Stimulated activated naive CD8-positive, alpha-beta T cell treated with anti-CD3 and anti-CD28 coated beads, Interleukin-15, amount 100 ng/mL, for 72 hours (primary cell): Measurements from ENCODE around the gene CARD8.

Experiments
- ATAC-seq: fragments of 150-1000 bp; cut with Tn5 transposase; 2 replicates; pipeline ENCODE4 v1.10.0; 2021; ENCODE audit warnings: mild to moderate bottlenecking, moderate library complexity
- DNase-seq, 2 donors: peaks; one replicate each; pipeline ENCODE4 v3.0.0; 2021 to 2022
- H3K27ac Mint-ChIP-seq, 2 donors: one replicate each; pipeline ENCODE4 v1.8.0; 2022; ENCODE audit warnings: mild to moderate bottlenecking in 2 of 2, mixed read lengths in 2 of 2, moderate library complexity in 2 of 2
- H3K27me3 Mint-ChIP-seq: one replicate; pipeline ENCODE4 v1.8.0; 2022; ENCODE audit warnings: mixed read lengths
- H3K4me1 Mint-ChIP-seq: one replicate; pipeline ENCODE4 v1.8.0; 2022; ENCODE audit warnings: mild to moderate bottlenecking, mixed read lengths
- H3K4me3 Mint-ChIP-seq, 2 donors: one replicate each; pipeline ENCODE4 v1.8.0; 2022; ENCODE audit warnings: mild to moderate bottlenecking in 2 of 2, mixed read lengths in 2 of 2, moderate library complexity in 1 of 2
- H3K9me3 Mint-ChIP-seq, 2 donors: one replicate each; pipeline ENCODE4 v1.8.0; 2022; ENCODE audit warnings: mixed read lengths in 2 of 2

CARD8 gene

DNA sequence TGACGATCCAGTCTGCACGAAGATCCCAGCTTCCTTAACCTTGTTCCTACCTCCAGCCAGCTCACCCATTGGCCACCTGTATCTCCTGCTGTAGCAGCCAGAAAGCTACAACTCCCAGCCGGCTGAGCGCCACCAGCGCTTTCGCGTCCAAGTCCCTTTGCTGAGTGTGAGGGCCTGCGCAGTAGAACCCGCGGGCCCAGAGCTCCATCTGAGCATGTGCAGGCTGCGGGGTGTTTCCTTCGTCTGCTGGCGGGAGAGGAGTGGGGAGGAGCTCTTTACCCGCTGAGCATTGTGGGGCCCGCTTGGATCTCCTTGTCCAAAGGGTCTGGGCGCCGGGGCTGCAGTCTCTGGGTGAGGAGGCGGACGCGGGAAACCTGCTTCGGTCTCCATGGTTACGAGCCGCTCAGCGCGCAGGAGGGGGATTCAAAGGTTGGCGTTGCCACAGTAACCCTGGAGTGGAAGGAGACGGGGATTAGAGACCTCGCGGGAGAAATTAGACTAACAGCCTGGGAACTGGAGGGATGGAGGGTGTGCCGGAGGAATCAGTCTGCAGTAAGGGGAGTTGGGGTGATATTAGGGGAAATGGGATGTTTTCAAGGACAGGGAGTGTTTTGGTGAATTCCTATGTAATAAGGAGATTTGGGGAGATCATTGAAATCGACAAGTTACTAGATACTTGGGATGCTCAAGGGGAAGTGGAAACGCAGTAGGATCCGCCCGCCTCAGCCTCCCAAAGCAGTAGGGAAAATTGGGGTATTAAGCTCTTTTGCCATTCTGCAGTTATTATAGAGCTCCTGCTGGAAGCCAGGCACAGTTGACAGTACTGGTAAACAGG lies 51.7 kb downstream of the CARD8 start:
- DNase-seq (peak; percentile 88 to 95), ATAC-seq (peak; percentile 100)
- H3K27ac Mint-ChIP-seq: no peak overlapping the region
- no peaks in the 10 kb centered on the region for H3K27me3 Mint-ChIP-seq
- H3K9me3 Mint-ChIP-seq: no peaks in the 10 kb centered on the region
- H3K4me3 Mint-ChIP-seq: no peak overlapping the region
- peaks cover 6% of the 10 kb centered on the region for H3K4me1 Mint-ChIP-seq

DNA sequence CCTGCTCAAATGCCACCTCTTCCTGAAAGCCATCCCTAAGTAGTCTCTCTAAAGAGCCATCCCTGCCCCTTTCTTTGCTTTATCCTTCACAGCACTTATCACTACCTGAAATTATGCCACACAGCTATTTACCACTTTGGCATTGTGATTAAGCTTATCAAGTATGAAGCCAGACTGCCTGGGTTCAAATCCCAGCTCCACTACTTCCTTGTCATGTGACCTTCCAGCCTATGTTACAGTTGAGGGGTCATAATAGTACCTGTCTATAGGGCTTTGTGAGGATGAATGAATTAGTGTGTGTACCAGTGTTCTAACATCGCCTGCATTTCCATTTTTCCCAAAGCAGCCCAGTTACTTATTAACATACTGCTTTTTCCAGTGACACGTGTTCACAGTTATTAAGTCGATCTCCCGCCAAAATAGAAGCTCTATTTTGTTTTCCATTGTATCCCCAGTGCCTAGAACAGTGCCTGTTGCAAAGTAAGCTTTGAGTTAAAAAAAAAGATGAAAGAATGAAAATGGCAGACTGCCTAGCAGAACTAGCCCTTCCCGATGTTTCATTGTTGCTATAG lies 52.4 kb downstream of the CARD8 start:
- no peaks in the 10 kb centered on the region for H3K27me3 Mint-ChIP-seq
- no peaks in the 10 kb centered on the region for H3K9me3 Mint-ChIP-seq
- peak in 1 of 2 donors; percentile 25 for DNase-seq

DNA sequence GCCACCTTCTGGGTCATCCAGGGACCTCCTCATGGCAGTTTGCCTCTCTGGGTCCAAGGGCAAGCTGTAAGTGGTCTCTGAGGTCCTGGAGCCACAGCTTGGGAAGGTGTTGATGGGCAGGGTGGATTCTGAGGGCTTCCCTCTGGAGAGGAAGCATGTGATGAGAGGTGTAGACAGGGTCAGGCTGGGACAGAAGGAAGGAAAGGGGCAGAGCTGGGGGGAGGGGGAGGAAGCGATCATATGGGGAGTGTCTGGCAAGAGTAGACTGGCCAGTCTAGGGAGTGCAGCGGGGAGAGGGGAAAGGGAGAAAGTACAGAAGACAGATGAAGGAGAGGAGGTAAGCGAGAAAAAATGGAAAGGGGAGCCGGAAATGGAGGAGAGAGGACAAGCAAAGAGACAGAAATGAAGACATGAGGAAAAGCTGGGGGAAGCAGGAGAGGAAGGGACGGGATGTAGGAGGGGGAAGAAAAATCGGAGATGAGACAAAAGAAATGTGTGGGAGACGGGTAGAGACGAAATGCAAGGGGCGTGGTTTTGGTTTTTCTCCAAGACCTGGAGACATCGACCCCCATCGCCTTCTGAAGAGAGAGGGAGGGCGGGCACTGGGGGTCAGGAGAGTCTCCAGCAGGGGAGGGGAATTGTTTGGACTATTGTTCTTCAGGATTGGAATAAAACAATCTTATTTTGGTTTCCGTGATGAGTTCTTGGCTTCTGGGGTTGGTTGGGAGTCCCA lies 58.6 kb downstream of the CARD8 start:
- ATAC-seq: no peak
- peaks cover 6% of the 10 kb centered on the region for H3K4me1 Mint-ChIP-seq
- no peak overlapping the region for H3K4me3 Mint-ChIP-seq
- no peak for DNase-seq
- H3K27ac Mint-ChIP-seq: no peak overlapping the region
- H3K27me3 Mint-ChIP-seq: no peaks in the 10 kb centered on the region
- no peaks in the 10 kb centered on the region for H3K9me3 Mint-ChIP-seq

More for the DNA sequence above, 52.4 kb downstream of the CARD8 start:
- Mint-ChIP-seq H3K27ac (no peak overlapping the region), H3K4me1 (peaks cover 6% of the 10 kb centered on the region), H3K4me3 (no peak overlapping the region)
- no peak for ATAC-seq

DNA sequence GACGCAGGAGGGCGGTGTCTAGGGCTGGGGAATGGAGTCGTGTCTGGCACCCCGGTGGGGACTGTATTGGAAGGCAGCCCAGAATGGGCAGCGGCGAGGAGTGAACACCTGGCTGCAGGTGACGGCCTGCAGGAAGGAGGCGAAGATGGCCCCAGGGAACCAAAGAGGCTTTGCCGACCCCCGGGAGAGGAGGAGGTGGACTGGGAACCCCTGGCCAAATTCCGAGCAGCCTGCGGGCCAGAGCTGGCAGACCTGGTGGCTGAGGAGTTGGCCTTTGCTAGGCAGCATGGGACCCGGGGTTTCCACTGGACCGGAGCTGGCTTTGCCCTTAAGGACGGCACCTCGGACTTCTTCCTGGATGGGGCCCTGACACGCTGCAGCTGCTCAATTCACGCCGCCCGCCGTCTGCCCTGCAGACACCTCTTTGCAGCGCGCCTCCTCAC lies 59.4 kb downstream of the CARD8 start:
- Mint-ChIP-seq H3K27me3 (no peaks in the 10 kb centered on the region), H3K27ac (no peak overlapping the region), H3K4me1 (no peaks in the 10 kb centered on the region), H3K9me3 (no peaks in the 10 kb centered on the region), H3K4me3 (no peak overlapping the region)
- DNase-seq (no peak), ATAC-seq (peak; percentile 31)

DNA sequence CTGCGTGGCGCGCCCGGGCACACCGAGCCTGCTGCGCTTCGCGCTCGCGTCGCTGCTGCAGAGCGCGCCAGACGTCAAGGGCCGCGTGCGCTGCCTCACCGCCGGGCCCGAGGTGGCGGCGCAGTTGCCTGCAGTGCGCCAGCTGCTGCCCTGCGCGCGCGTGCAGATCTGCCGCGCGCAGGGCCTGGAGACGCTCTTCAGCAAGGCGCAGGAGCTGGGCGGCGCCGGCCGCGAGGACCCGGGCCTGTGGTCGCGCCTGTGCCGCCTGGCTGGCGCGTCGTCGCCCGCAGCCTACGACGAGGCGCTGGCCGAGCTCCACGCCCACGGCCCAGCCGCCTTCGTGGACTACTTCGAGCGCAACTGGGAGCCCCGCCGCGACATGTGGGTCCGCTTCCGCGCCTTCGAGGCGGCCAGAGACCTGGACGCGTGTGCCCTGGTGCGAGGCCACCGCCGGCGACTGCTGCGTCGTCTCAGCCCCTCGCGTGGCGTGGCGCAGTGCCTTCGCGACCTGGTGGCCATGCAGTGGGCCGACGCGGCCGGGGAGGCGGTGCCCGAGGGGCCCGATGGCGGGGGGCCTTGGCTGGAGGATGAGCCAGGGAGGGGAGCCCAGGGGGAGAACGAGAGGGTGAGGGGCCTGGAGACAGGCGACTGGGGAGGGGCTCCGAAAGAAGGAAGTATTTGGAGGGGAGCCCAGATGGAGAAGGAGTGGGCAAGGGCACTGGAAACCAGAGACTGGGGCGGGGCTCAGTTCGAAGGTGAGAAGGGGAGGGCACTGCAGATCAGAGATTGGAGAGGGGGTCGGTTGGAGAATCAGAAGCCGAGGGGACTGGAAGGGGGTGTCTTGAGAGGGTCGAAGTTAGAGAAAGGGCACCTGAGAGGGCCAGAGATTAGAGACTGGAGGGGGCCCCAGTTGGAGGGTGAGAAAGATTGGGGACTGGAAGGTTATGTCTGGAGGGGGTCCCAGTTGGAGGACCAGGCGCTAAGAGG lies 60.6 kb downstream of the CARD8 start:
- no peaks in the 10 kb centered on the region for H3K9me3 Mint-ChIP-seq
- H3K4me3 Mint-ChIP-seq: no peak overlapping the region
- no peaks in the 10 kb centered on the region for H3K27me3 Mint-ChIP-seq
- no peak for DNase-seq
- H3K27ac Mint-ChIP-seq: peak overlapping the region in 1 of 2 donors; percentile 60
- no peaks in the 10 kb centered on the region for H3K4me1 Mint-ChIP-seq
- no peak for ATAC-seq

DNA sequence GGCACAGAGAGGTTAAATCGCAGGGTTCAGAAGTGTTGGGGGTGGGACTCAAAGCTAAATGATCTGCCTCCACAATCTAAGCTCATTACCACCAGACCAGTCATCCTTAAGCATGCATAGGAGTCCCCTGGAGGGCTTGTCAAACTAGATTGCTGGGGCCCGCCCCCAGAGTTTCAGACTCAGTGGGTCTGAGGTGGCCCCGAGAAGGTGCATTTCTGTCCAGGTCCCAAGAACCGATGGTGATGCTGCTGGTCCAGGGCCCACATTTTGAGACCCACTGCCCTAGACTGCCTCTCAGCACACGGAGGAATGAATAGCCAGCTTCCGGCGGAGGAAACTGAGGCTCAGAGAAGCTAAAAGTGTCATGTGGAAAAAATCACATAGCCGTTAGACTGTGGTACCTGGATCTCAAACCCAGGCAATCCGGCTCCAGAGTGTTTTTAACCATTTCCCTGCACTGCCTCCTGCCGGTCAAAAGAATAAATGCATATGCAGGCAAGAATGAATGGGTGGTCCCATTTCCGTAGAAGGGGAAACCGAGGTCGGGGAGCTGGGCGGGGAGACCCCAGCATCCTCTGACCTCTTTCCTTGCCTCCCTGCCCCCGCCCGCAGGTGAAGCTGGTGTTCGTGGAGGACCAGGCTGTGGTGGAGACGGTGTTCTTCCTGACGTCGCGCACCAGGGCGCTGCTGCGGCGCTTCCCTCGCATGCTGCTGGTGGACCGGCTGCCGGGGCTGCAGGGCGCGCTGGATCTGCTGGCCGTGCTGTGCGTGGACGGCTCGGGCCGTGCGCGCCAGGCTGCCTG lies 61.5 kb downstream of the CARD8 start:
- ATAC-seq (no peak), DNase-seq (peak in 1 of 2 donors; percentile 24)
- Mint-ChIP-seq H3K4me1 (no peaks in the 10 kb centered on the region), H3K4me3 (no peak overlapping the region), H3K27ac (no peak overlapping the region), H3K27me3 (no peaks in the 10 kb centered on the region), H3K9me3 (no peaks in the 10 kb centered on the region)

DNA sequence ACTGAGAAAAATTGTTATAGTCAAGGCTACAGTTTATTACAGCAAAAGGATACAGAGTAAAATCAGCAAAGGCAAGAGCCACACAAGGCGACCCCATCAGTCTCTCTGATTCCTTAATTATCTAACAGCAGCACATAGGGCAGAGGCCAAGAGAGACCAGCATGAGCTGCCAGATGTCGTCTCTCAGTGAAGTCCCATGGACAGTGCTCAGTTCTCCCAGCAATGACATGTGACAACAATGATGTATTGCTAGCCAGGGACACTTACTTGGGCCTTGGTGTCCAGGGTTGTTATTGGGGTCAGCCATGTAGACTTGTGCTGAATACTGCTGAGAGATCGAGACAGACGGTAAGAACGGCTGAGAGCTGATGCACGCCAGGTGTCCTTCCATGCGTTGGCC lies 63.0 kb downstream of the CARD8 start:
- ATAC-seq: no peak
- H3K27me3 Mint-ChIP-seq: no peaks in the 10 kb centered on the region
- DNase-seq: no peak

DNA sequence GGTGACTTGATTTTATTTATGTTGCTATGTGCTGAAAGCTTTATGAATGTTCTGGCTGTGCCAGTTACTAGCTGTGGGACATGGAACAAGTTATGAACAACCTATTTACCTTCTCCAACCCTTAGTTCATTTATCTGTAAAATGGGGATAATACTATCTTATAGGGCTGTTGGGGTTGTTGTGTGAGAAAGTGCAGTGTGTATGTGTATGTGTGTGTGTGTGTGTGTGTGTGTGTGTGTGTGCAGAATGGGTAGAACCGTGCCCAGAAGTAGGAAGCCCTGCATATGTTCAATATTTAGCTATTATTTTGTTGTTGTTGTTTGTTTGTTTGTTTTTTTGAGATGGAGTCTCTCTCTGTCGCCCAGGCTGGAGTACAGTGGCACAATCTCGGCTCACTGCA lies 64.8 kb downstream of the CARD8 start:
- no peak overlapping the region for H3K27ac Mint-ChIP-seq
- H3K4me1 Mint-ChIP-seq: no peaks in the 10 kb centered on the region
- H3K4me3 Mint-ChIP-seq: no peak overlapping the region
- H3K9me3 Mint-ChIP-seq: no peaks in the 10 kb centered on the region
- ATAC-seq (no peak), DNase-seq (no peak)
- no peaks in the 10 kb centered on the region for H3K27me3 Mint-ChIP-seq

More for the DNA sequence above, 63.0 kb downstream of the CARD8 start:
- H3K4me3 Mint-ChIP-seq: no peak overlapping the region
- no peaks in the 10 kb centered on the region for H3K9me3 Mint-ChIP-seq
- no peaks in the 10 kb centered on the region for H3K4me1 Mint-ChIP-seq
- no peak overlapping the region for H3K27ac Mint-ChIP-seq

DNA sequence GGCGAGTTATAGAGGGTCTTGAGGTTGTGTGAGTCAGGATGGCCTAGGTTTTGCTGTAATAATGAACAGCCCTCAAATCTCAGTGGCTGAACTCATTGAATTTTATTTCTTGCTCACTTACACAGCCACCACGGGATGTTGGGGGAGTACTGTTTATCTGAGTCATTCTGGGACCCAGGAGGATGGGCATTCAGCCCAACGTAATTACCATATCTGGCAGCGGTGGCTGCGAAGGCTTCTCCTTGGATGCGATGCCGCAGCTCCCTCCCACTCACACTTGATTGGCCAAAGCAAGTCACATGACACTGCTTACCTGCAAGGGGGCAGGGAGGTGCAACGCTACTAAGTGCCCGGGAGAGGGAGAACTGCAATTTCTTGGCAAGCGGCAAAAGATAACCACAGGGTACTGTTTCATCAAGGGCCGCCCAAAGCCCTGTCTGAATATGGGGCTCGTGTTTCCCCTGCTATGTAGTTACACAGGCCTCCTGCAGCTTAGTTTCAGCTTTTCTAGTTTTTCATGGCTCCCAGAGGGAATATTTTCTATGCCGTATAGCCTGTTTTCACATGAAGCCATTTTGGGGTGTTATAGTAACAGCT lies 65.3 kb downstream of the CARD8 start:
- ATAC-seq (peak; percentile 77), DNase-seq (peak; percentile 33 to 59)
- Mint-ChIP-seq H3K27ac (no peak overlapping the region), H3K9me3 (no peaks in the 10 kb centered on the region), H3K4me1 (no peaks in the 10 kb centered on the region), H3K27me3 (no peaks in the 10 kb centered on the region), H3K4me3 (no peak overlapping the region)

DNA sequence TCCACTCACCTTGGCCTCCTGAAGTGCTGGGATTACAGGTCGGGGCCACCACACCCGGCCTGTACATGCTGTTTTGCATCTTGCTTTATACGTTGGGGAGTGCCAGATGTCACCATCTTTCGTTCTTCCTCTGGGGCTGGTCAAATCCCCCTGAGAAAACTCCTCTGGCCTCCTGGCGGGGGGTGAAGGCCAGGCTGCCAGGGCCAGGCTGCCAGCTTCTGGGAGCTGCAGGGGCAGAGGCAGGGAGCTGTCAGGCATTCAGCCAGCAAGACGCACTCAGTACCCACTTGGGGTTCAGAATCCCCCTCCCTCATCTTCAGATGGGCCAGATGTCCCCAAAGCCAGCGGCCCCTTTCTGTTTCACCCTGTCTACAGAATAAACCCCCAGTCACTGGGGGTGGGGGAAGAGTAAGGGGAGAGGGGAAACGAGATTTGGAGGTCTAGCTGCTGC lies 69.1 kb downstream of the CARD8 start:
- no peaks in the 10 kb centered on the region for H3K27me3 Mint-ChIP-seq
- H3K9me3 Mint-ChIP-seq: peaks cover 2% of the 10 kb centered on the region in 2 donors
- H3K27ac Mint-ChIP-seq: no peak overlapping the region
- H3K4me1 Mint-ChIP-seq: no peaks in the 10 kb centered on the region
- DNase-seq (no peak), ATAC-seq (no peak)
- no peak overlapping the region for H3K4me3 Mint-ChIP-seq

DNA sequence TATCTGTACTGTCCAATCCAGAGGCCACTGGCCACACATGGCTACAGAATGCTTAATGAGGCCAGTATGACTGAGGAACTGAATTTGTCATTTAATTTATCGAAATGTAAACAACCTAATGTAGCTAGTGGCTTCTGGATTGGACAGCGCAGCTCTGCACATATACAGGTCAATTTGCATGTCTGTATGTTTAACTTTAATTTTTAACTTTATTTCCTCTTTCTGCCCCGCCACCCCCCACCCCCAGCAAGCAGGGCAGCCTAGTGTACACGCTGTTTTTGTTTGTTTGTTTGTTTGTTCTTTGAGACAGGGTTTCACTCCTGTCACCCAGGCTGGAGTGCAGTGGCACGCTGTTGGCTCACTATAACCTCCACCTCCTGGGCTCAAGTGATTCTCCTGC lies 69.7 kb downstream of the CARD8 start:
- H3K27me3 Mint-ChIP-seq: no peaks in the 10 kb centered on the region
- H3K4me1 Mint-ChIP-seq: no peaks in the 10 kb centered on the region
- no peak overlapping the region for H3K27ac Mint-ChIP-seq
- ATAC-seq: no peak
- DNase-seq: no peak
- H3K9me3 Mint-ChIP-seq: peaks cover 7 to 8% of the 10 kb centered on the region in 2 donors
- no peak overlapping the region for H3K4me3 Mint-ChIP-seq

DNA sequence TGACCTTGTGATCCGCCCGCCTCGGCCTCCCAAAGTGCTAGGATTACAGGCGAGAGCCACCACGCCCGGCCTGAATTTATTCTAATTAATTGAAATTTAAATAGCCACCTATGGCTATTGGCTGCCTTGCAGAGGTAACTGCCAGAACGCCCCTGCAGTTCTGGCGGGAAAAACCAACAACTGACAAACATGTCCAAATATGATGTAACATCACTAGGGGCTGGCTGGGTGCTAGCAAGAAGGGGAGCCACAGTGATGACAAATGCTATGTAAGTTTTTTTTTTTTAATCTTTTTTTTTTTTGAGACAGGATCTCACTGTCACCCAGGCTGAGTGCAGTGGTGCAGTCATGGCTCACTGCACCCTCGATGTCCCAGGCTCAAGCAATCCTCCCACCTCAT lies 72.4 kb downstream of the CARD8 start:
- ATAC-seq (no peak), DNase-seq (no peak)
- H3K9me3 Mint-ChIP-seq: peaks cover 7 to 9% of the 10 kb centered on the region in 2 donors
- H3K4me3 Mint-ChIP-seq: no peak overlapping the region
- H3K27ac Mint-ChIP-seq: peak overlapping the region in 1 of 2 donors; percentile 62
- no peaks in the 10 kb centered on the region for H3K4me1 Mint-ChIP-seq
- no peaks in the 10 kb centered on the region for H3K27me3 Mint-ChIP-seq

DNA sequence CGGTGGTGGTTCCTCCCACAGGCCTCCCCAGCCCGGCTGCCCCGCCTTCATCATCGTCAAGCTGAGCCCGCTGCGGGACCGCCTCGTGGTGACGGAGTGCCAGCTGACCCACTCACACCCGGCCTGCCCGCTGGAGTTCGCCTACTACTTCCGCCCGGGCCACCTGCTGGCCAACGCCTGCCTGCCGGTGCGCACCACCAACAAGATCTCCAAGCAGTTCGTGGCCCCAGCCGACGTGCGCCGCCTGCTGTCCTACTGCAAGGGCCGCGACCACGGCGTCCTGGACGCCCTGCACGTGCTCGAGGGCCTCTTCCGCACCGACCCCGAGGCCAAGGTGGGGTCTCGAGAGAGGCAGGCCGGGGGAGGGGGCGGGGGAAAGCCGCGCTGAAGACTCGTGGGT lies 73.3 kb downstream of the CARD8 start:
- Mint-ChIP-seq H3K27me3 (no peaks in the 10 kb centered on the region), H3K4me3 (no peak overlapping the region), H3K9me3 (peaks cover 7 to 9% of the 10 kb centered on the region in 2 donors), H3K4me1 (no peaks in the 10 kb centered on the region), H3K27ac (no peak overlapping the region)
- ATAC-seq (no peak), DNase-seq (no peak)

DNA sequence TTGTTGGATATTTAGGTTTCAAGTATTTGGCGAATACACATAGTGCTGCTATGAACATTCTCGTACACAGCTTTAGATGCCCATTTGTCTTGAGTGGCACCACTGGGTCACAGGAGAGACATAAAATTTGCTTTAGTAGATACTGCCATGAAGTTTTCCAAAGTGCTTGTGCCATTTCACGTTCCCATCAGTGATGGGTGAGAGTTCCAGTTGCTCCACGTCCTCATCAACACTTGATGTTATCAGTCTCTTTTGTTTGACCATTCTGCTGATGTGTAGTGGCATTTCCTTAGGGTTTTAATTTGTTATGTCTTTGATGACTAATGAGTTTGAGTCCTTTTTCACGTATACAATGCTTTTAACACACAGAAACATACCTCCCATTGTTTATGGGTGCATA lies 74.2 kb downstream of the CARD8 start:
- DNase-seq (no peak), ATAC-seq (no peak)
- no peaks in the 10 kb centered on the region for H3K4me1 Mint-ChIP-seq
- no peak overlapping the region for H3K4me3 Mint-ChIP-seq
- H3K27ac Mint-ChIP-seq: no peak overlapping the region
- peaks cover 7 to 9% of the 10 kb centered on the region in 2 donors for H3K9me3 Mint-ChIP-seq
- H3K27me3 Mint-ChIP-seq: no peaks in the 10 kb centered on the region
